Osteoblast (primary cell): Measurements from ENCODE around the gene ARHGAP32. TPM values are rescaled to one million over a fixed set of nuclear protein-coding genes. Genes with fewer than 3 reads are reported as not detected.
"Not testable (repeated sequence)": the region's sequence is repeated elsewhere in the genome, so short reads cannot be mapped to it uniquely, and the experiment has no call there.

Experiments
- DNase-seq: peaks from one replicate; pipeline ENCODE4 v3.0.0; 2011; ENCODE audit warnings: low spot score, mixed read lengths; ENCODE audit not compliant: insufficient read length; ENCODE audit errors: missing footprints
- H2AFZ ChIP-seq: 2 replicates; pipeline ENCODE4 v1.6.0; 2011; ENCODE audit warnings: mild to moderate bottlenecking, low read length
- H3K27ac ChIP-seq: 2 replicates; pipeline ENCODE4 v1.5.1; 2011; ENCODE audit warnings: mild to moderate bottlenecking, low read depth, low read length, moderate library complexity
- H3K27me3 ChIP-seq: 2 replicates; pipeline ENCODE4 v1.6.0; 2012; ENCODE audit warnings: mild to moderate bottlenecking, control low read depth, inconsistent platforms, low read length, moderate library complexity; ENCODE audit not compliant: insufficient read depth
- H3K36me3 ChIP-seq: 2 replicates; pipeline ENCODE4 v1.5.1; 2011; ENCODE audit warnings: mild to moderate bottlenecking, low read length, control low read depth, moderate library complexity; ENCODE audit not compliant: insufficient read depth
- H3K4me1 ChIP-seq: 2 replicates; pipeline ENCODE4 v1.5.1; 2011; ENCODE audit warnings: mild to moderate bottlenecking, low read length, control low read depth, moderate library complexity; ENCODE audit not compliant: insufficient read depth
- H3K4me2 ChIP-seq: 2 replicates; pipeline ENCODE4 v1.6.0; 2011; ENCODE audit warnings: mild to moderate bottlenecking, low read length; ENCODE audit not compliant: insufficient read depth
- H3K4me3 ChIP-seq: fragments of 200-600 bp; sonication (generic); 3 replicates; pipeline ENCODE4 v1.5.1; 2012; ENCODE audit warnings: mild to moderate bottlenecking, low read length, inconsistent platforms; ENCODE audit not compliant: insufficient read depth
- H3K79me2 ChIP-seq: 2 replicates; pipeline ENCODE4 v1.6.0; 2012; ENCODE audit warnings: mild to moderate bottlenecking, low read length, control low read depth, inconsistent platforms; ENCODE audit not compliant: insufficient read depth
- H3K9me3 ChIP-seq: 2 replicates; pipeline ENCODE4 v1.5.1; 2011; ENCODE audit warnings: low read depth, low read length, control low read depth
- H4K20me1 ChIP-seq: 2 replicates; pipeline ENCODE4 v1.6.0; 2012; ENCODE audit warnings: mild to moderate bottlenecking, low read length, control low read depth; ENCODE audit not compliant: insufficient read depth
- total RNA-seq: library from RNA; depleted of rRNA; stranded (reverse); fragments of >200 nt; gene quantifications from 2 replicates; pipeline ENCODE4 v1.2.3, GENCODE V29; 2012
- TF ChIP-seq, protein P1 (sequence below): IDR thresholded peaks from 2 replicates; pipeline ENCODE4 v1.5.1; 2011; ENCODE audit warnings: mild to moderate bottlenecking, low read depth, low read length, moderate library complexity; ENCODE audit errors: extremely low read depth

The ARHGAP32 gene
- total RNA-seq, 1 donor: 25.3 TPM

GRCh38 chr11:129190087-129190486 is 2.0 kb downstream of the ARHGAP32 start:
- no peaks in the 10 kb centered on the region for H4K20me1 ChIP-seq
- H3K4me1 ChIP-seq: peaks cover 8% of the 10 kb centered on the region
- H3K79me2 ChIP-seq: peaks cover 15% of the 10 kb centered on the region
- H3K4me3 ChIP-seq: no peak overlapping the region
- H2AFZ ChIP-seq: peak overlapping the region; percentile 36
- H3K27me3 ChIP-seq: no peaks in the 10 kb centered on the region
- TF ChIP-seq, protein P1, sequence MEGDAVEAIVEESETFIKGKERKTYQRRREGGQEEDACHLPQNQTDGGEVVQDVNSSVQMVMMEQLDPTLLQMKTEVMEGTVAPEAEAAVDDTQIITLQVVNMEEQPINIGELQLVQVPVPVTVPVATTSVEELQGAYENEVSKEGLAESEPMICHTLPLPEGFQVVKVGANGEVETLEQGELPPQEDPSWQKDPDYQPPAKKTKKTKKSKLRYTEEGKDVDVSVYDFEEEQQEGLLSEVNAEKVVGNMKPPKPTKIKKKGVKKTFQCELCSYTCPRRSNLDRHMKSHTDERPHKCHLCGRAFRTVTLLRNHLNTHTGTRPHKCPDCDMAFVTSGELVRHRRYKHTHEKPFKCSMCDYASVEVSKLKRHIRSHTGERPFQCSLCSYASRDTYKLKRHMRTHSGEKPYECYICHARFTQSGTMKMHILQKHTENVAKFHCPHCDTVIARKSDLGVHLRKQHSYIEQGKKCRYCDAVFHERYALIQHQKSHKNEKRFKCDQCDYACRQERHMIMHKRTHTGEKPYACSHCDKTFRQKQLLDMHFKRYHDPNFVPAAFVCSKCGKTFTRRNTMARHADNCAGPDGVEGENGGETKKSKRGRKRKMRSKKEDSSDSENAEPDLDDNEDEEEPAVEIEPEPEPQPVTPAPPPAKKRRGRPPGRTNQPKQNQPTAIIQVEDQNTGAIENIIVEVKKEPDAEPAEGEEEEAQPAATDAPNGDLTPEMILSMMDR: no peak
- H3K27ac ChIP-seq: peak overlapping the region; percentile 26
- no peak overlapping the region for H3K4me2 ChIP-seq
- H3K36me3 ChIP-seq: no peaks in the 10 kb centered on the region
- no peak for DNase-seq
- H3K9me3 ChIP-seq: no peaks in the 10 kb centered on the region

DNA sequence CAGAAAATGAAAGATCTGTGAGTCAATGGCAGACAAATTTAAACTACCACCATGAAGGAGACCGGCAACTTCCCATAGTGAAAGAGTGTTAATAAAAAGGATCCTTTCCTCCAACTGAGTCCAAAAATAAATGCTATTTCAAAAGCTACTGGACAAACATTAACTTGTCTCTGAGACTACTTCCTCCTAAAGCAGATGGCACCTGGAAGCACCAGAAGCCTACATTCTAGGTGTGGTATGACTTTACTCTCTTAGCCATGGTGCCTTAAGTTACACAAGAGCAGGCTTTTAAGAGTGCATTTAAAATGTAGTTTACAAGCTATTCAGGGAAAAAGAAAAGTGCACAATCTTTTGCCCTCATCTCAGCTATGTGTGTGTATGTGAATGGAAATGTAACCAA is 2.5 kb downstream of the ARHGAP32 start:
- no peaks in the 10 kb centered on the region for H4K20me1 ChIP-seq
- no peaks in the 10 kb centered on the region for H3K36me3 ChIP-seq
- TF ChIP-seq, protein P1: no peak
- peaks cover 15% of the 10 kb centered on the region for H3K79me2 ChIP-seq
- no peaks in the 10 kb centered on the region for H3K9me3 ChIP-seq
- no peak for DNase-seq
- H3K4me2 ChIP-seq: no peak overlapping the region
- H3K27me3 ChIP-seq: no peaks in the 10 kb centered on the region
- H2AFZ ChIP-seq: peak overlapping the region; percentile 36
- peak overlapping the region; percentile 26 for H3K27ac ChIP-seq
- H3K4me1 ChIP-seq: peaks cover 8% of the 10 kb centered on the region
- no peak overlapping the region for H3K4me3 ChIP-seq

DNA sequence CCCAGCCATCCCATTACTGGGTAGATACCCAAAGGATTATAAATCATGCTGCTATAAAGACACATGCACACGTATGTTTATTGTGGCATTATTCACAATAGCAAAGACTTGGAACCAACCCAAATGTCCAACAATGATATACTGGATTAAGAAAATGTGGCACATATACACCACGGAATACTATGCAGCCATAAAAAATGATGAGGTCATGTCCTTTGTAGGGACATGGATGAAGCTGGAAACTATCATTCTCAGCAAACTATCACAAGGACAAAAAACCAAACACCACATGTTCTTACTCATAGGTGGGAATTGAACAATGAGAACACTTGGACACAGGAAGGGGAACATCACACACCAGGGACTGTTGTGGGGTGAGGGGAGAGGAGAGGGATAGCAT is 7.0 kb downstream of the ARHGAP32 start:
- H4K20me1 ChIP-seq, H3K4me1 ChIP-seq: not testable (repeated sequence)
- H3K79me2 ChIP-seq: peaks cover 11% of the 10 kb centered on the region

DNA sequence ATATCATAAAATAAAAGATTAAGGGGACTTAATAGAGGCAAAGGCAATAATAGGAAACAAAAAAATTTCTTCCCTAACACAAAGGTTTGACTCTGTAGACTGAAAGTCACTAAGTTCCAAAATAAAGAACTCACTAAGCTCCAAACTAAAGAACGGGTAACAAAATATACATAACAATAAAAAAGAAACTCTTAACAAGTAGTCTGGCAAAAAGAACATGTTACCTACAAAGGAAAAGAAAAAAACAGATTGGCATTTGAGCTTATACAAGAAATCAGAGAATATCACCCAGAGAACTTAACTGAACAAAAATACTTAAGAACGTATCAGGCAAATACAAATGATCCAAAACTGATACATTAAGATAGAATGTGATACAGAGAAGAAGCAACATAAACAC is 7.5 kb downstream of the ARHGAP32 start:
- no peak overlapping the region for H2AFZ ChIP-seq
- no peak overlapping the region for H3K4me3 ChIP-seq
- no peaks in the 10 kb centered on the region for H4K20me1 ChIP-seq
- peak; percentile 69 for DNase-seq
- no peaks in the 10 kb centered on the region for H3K36me3 ChIP-seq
- H3K27ac ChIP-seq: no peak overlapping the region
- TF ChIP-seq, protein P1: no peak
- H3K9me3 ChIP-seq: no peaks in the 10 kb centered on the region
- H3K4me1 ChIP-seq: no peaks in the 10 kb centered on the region
- no peaks in the 10 kb centered on the region for H3K27me3 ChIP-seq
- H3K4me2 ChIP-seq: no peak overlapping the region
- H3K79me2 ChIP-seq: peaks cover 8% of the 10 kb centered on the region

More for the DNA sequence above, 7.0 kb downstream of the ARHGAP32 start:
- not testable (repeated sequence) for H3K27me3 ChIP-seq, DNase-seq, H3K36me3 ChIP-seq, H3K9me3 ChIP-seq, H2AFZ ChIP-seq, H3K4me3 ChIP-seq, H3K27ac ChIP-seq, H3K4me2 ChIP-seq
